ENCODE measurements around the gene FOXN3. TPM values are rescaled to one million over a fixed set of nuclear protein-coding genes. Genes with fewer than 3 reads are reported as not detected.
"Not testable (repeated sequence)": the region's sequence is repeated elsewhere in the genome, so short reads cannot be mapped to it uniquely, and the experiment has no call there.

Gene FOXN3
- total RNA-seq, 1 donor from 2014 or later: 106 TPM

- no peak for TF ChIP-seq CTCF (IDR thresholded peaks at IDR 0.05)
- ChIA-PET CTCF (no interaction called here), POLR2A (no interaction called here)
- no peak overlapping the region for H3K27ac Mint-ChIP-seq
- peaks cover 37% of the 10 kb centered on the region for H3K4me1 Mint-ChIP-seq
- no peaks in the 10 kb centered on the region for H3K27me3 Mint-ChIP-seq
- H3K9me3 Mint-ChIP-seq: no peaks in the 10 kb centered on the region
- no peak for DNase-seq
- intact Hi-C loops (cut with micrococcal nuclease): no loop called here
- H3K36me3 Mint-ChIP-seq (ENCODE audit: low read depth): peaks cover 31% of the 10 kb centered on the region
- H3K4me3 Mint-ChIP-seq: no peak overlapping the region
- no peak for ATAC-seq (ENCODE audit: low read depth)
Observed at GRCh38 chr14:89202413-89203190, 214.4 kb downstream of the FOXN3 start.

- Mint-ChIP-seq H3K36me3 (ENCODE audit: low read depth) (peaks cover 34% of the 10 kb centered on the region), H3K4me1 (peaks cover 33% of the 10 kb centered on the region), H3K4me3 (no peak overlapping the region), H3K27me3 (no peaks in the 10 kb centered on the region), H3K27ac (peak overlapping the region; percentile 41), H3K9me3 (peaks cover 2% of the 10 kb centered on the region)
- DNase-seq (no peak), ATAC-seq (ENCODE audit: low read depth) (no peak)
- TF ChIP-seq CTCF (IDR thresholded peaks at IDR 0.05): no peak
- intact Hi-C loops (cut with micrococcal nuclease): no loop called here
- ChIA-PET CTCF (interaction anchor here (1.0 kb wide), 1 partner anchor 17 kb away, joined by 3 read pairs; no protein-coding TSS in a partner anchor), POLR2A (no interaction called here)
Observed at GRCh38 chr14:89201645-89202044, 215.4 kb downstream of the FOXN3 start.

- H3K4me3 Mint-ChIP-seq; H3K27me3 Mint-ChIP-seq; DNase-seq; H3K9me3 Mint-ChIP-seq; intact Hi-C loops (cut with micrococcal nuclease); H3K27ac Mint-ChIP-seq; CTCF ChIA-PET; ATAC-seq (ENCODE audit: low read depth): not testable (repeated sequence)
- POLR2A ChIA-PET: interaction anchor here (0.6 kb wide), 1 partner anchor 217 kb away, joined by 7 read pairs; the partner anchor contains the start of gene FOXN3
- Mint-ChIP-seq H3K4me1 (peaks cover 33% of the 10 kb centered on the region), H3K36me3 (ENCODE audit: low read depth) (peaks cover 30% of the 10 kb centered on the region)
Observed at GRCh38 chr14:89199357-89199756, 217.7 kb downstream of the FOXN3 start.

GRCh38 chr14:89198544-89199329, 218.3 kb downstream of the FOXN3 start:
- Mint-ChIP-seq H3K27ac (no peak overlapping the region), H3K27me3 (no peaks in the 10 kb centered on the region), H3K9me3 (peaks cover 2% of the 10 kb centered on the region), H3K4me1 (peaks cover 31% of the 10 kb centered on the region), H3K4me3 (no peak overlapping the region), H3K36me3 (ENCODE audit: low read depth) (peaks cover 27% of the 10 kb centered on the region)
- ChIA-PET CTCF (no interaction called here), POLR2A (no interaction called here)
- intact Hi-C loops (cut with micrococcal nuclease): no loop called here
- DNase-seq (no peak), ATAC-seq (ENCODE audit: low read depth) (no peak)
- TF ChIP-seq CTCF (IDR thresholded peaks at IDR 0.05): no peak

GRCh38 chr14:89197623-89198022, 219.4 kb downstream of the FOXN3 start:
- H3K27ac Mint-ChIP-seq: no peak overlapping the region
- H3K9me3 Mint-ChIP-seq: peaks cover 2% of the 10 kb centered on the region
- ATAC-seq (ENCODE audit: low read depth) (no peak), DNase-seq (no peak)
- intact Hi-C loops (cut with micrococcal nuclease): no loop called here
- no peak for TF ChIP-seq CTCF (IDR thresholded peaks at IDR 0.05)
- POLR2A ChIA-PET: no interaction called here
- H3K4me1 Mint-ChIP-seq: peaks cover 22% of the 10 kb centered on the region
- H3K27me3 Mint-ChIP-seq: no peaks in the 10 kb centered on the region
- no peak overlapping the region for H3K4me3 Mint-ChIP-seq
- peaks cover 27% of the 10 kb centered on the region for H3K36me3 Mint-ChIP-seq (ENCODE audit: low read depth)
- CTCF ChIA-PET: no interaction called here

Data from activated B cell treated with CpG ODN at 0.5 μM for 24 hours (primary cell).